GM23338 (cell line): ENCODE data around the gene PTRH2. TPM values are rescaled to one million over a fixed set of nuclear protein-coding genes. Genes with fewer than 3 reads are reported as not detected.

Experiments
- ATAC-seq: fragments of 200-7000 bp; cut with Tn5 transposase; 3 replicates; pipeline ENCODE4 v1.9.1; 2020
- DNase-seq: peaks from one replicate; pipeline ENCODE4 v3.0.0-alpha.2; 2015; ENCODE audit warnings: low spot score
- H2AFZ ChIP-seq: fragments of 200-600 bp; sonication (generic); 2 replicates; pipeline ENCODE4 v1.8.0; 2016; ENCODE audit warnings: antibody characterized with exemption, mild to moderate bottlenecking, moderate library complexity
- H3F3A ChIP-seq: fragments of 200-600 bp; sonication (generic); replicated peaks from 2 replicates; pipeline ENCODE4 v1.8.0; 2017; ENCODE audit warnings: antibody characterized with exemption, mixed run types, low read depth
- H3K27ac ChIP-seq: fragments of 200-600 bp; sonication (generic); 2 replicates; pipeline ENCODE4 v1.6.1; 2016; ENCODE audit warnings: low read depth
- H3K27me3 ChIP-seq: fragments of 200-600 bp; sonication (generic); 2 replicates; pipeline ENCODE4 v1.8.0; 2016; ENCODE audit warnings: mild to moderate bottlenecking, mixed run types, moderate library complexity; ENCODE audit not compliant: insufficient read depth
- H3K36me3 ChIP-seq: fragments of 200-600 bp; sonication (generic); 2 replicates; pipeline ENCODE4 v1.8.0; 2016; ENCODE audit warnings: mild to moderate bottlenecking; ENCODE audit not compliant: insufficient read depth
- H3K4me1 ChIP-seq: fragments of 200-600 bp; sonication (generic); 2 replicates; pipeline ENCODE4 v1.8.0; 2016; ENCODE audit warnings: mild to moderate bottlenecking, moderate library complexity; ENCODE audit not compliant: insufficient read depth
- H3K4me2 ChIP-seq: fragments of 200-600 bp; sonication (generic); 2 replicates; pipeline ENCODE4 v1.7.1; 2017; ENCODE audit warnings: mixed run types
- H3K4me3 ChIP-seq: fragments of 200-600 bp; sonication (generic); 2 replicates; pipeline ENCODE4 v1.6.1; 2016; ENCODE audit warnings: mixed run types
- H3K79me2 ChIP-seq: fragments of 200-600 bp; sonication (generic); replicated peaks from 2 replicates; pipeline ENCODE4 v1.8.0; 2017; ENCODE audit warnings: mild to moderate bottlenecking; ENCODE audit not compliant: insufficient read depth
- H3K9me2 ChIP-seq: fragments of 200-600 bp; sonication (generic); 2 replicates; pipeline ENCODE4 v1.8.0; 2017; ENCODE audit not compliant: insufficient read depth
- H4K20me1 ChIP-seq: fragments of 200-600 bp; sonication (generic); replicated peaks from 2 replicates; pipeline ENCODE4 v1.8.0; 2017; ENCODE audit warnings: mild to moderate bottlenecking; ENCODE audit not compliant: insufficient read depth
- H3K27ac Mint-ChIP-seq: 2 replicates; pipeline ENCODE4 v1.8.0; 2020; ENCODE audit warnings: inconsistent platforms, mild to moderate bottlenecking, moderate library complexity, mixed read lengths
- H3K27me3 Mint-ChIP-seq: 3 replicates; pipeline ENCODE4 v1.8.0; 2022; ENCODE audit warnings: low read depth, mild to moderate bottlenecking, moderate library complexity, mixed read lengths, inconsistent platforms; ENCODE audit not compliant: insufficient read depth, poor library complexity
- H3K36me3 Mint-ChIP-seq: 3 replicates; pipeline ENCODE4 v1.8.0; 2021; ENCODE audit warnings: low read depth, mild to moderate bottlenecking, inconsistent platforms, moderate library complexity, mixed read lengths
- H3K4me1 Mint-ChIP-seq: 3 replicates; pipeline ENCODE4 v1.8.0; 2020; ENCODE audit warnings: mild to moderate bottlenecking, inconsistent platforms, mixed read lengths
- H3K4me3 Mint-ChIP-seq: 3 replicates; pipeline ENCODE4 v1.8.0; 2021; ENCODE audit warnings: moderate library complexity, mild to moderate bottlenecking, inconsistent platforms, mixed read lengths
- H3K9me3 Mint-ChIP-seq: 3 replicates; pipeline ENCODE4 v1.8.0; 2020; ENCODE audit warnings: moderate library complexity, mild to moderate bottlenecking, inconsistent platforms, mixed read lengths
- CREB1 ChIP-seq: fragments of 250-450 bp; sonication (Bioruptor Pico); IDR thresholded peaks from 2 replicates; pipeline ENCODE4 v1.5.0; 2020; ENCODE audit warnings: low read depth, mild to moderate bottlenecking, moderate library complexity
- CTCF ChIP-seq, 2 experiments: fragments of 200-600 bp in 1 of 2; sonication (generic) in 1 of 2; conservative IDR thresholded peaks; 2 replicates each; pipeline versions ENCODE4 v1.5.1 to v1.6.1; 2016 to 2017; ENCODE audit warnings: antibody characterized with exemption in 2 of 2, low read depth in 2 of 2, mild to moderate bottlenecking in 2 of 2, moderate library complexity in 1 of 2
- EZH2 ChIP-seq: fragments of 200-600 bp; sonication (generic); IDR thresholded peaks from one replicate; pipeline ENCODE4 v1.8.0; 2017; ENCODE audit warnings: antibody characterized with exemption, mild to moderate bottlenecking, low read depth; ENCODE audit not compliant: unreplicated experiment
- EZH2phosphoT487 ChIP-seq: fragments of 200-600 bp; sonication (generic); IDR thresholded peaks from one replicate; pipeline ENCODE4 v1.8.1; 2018; ENCODE audit warnings: antibody characterized with exemption; ENCODE audit not compliant: unreplicated experiment
- REST ChIP-seq: IDR thresholded peaks from one replicate; pipeline ENCODE4 v1.6.1; 2018; ENCODE audit warnings: antibody characterized with exemption; ENCODE audit not compliant: unreplicated experiment
- STAT1 ChIP-seq: IDR thresholded peaks from one replicate; pipeline ENCODE4 v1.6.1; 2016; ENCODE audit warnings: antibody characterized with exemption; ENCODE audit not compliant: unreplicated experiment
- ZNF114 ChIP-seq: fragments of 250-450 bp; sonication (Bioruptor Pico); IDR thresholded peaks from 2 replicates; pipeline ENCODE4 v1.5.0; 2020; ENCODE audit warnings: mild to moderate bottlenecking, moderate library complexity
- ZNF331 ChIP-seq: fragments of 250-450 bp; sonication (Bioruptor Pico); IDR thresholded peaks from 2 replicates; pipeline ENCODE4 v1.5.0; 2020; ENCODE audit warnings: low read depth, mild to moderate bottlenecking, moderate library complexity
- ZNF462 ChIP-seq: fragments of 250-450 bp; sonication (Bioruptor Pico); IDR thresholded peaks from 2 replicates; pipeline ENCODE4 v1.5.0; 2020; ENCODE audit warnings: mild to moderate bottlenecking, moderate library complexity
- polyA plus RNA-seq: library from polyadenylated mRNA; unstranded; fragments of >200 nt; fragmentation: Nextera tagmentation; extraction: Ambion mirVana; gene quantifications from 2 replicates; pipeline ENCODE4 v1.2.1, GENCODE V29; 2016
- total RNA-seq: library from RNA; depleted of rRNA; stranded (reverse); fragments of >200 nt; shearing (Covaris generic); gene quantifications from 2 replicates; pipeline ENCODE4 v1.2.3, GENCODE V29; 2014

The PTRH2 gene
- total and polyA plus RNA-seq, 2 experiments from 2014 or later, result 32.7 to 85.2 TPM

GRCh38 chr17:59650642-59651041, 56.6 kb downstream of the PTRH2 start (continued):
- TF ChIP-seq ZNF331 (CRISPR knock-in tag) (no peak), EZH2 (no peak), ZNF114 (CRISPR knock-in tag) (no peak), CTCF (conservative IDR thresholded peaks at IDR 0.05; ENCODE audit: low read depth in 2 of 2) (no peak), EZH2phosphoT487 (no peak), REST (no peak)

- H3K9me2 ChIP-seq, result no peaks in the 10 kb centered on the region
- H3K4me2 ChIP-seq, result no peak overlapping the region
- no peak for DNase-seq
- H3K4me3 ChIP-seq, result no peak overlapping the region
- peaks cover 39% of the 10 kb centered on the region; the same call in 1 of the 2 replicates for H3K36me3 ChIP-seq
- H3K4me1 ChIP-seq, result no peaks in the 10 kb centered on the region
- H3K27ac ChIP-seq, result no peak overlapping the region
- ATAC-seq, result no peak
- no peak overlapping the region for H3K4me3 Mint-ChIP-seq
- H3K27me3 Mint-ChIP-seq, result no peaks in the 10 kb centered on the region
- no peak for TF ChIP-seq ZNF462 (CRISPR knock-in tag)
- no peak for TF ChIP-seq ZNF114 (CRISPR knock-in tag)
- no peak for TF ChIP-seq STAT1
- TF ChIP-seq CTCF (conservative IDR thresholded peaks at IDR 0.05; ENCODE audit: low read depth in 2 of 2), result no peak
- no peak for TF ChIP-seq EZH2phosphoT487
- TF ChIP-seq CREB1 (CRISPR knock-in tag), result no peak
- no peaks in the 10 kb centered on the region for H3K4me1 Mint-ChIP-seq
- H3K9me3 Mint-ChIP-seq, result no peaks in the 10 kb centered on the region
- H4K20me1 ChIP-seq, result peaks cover 7% of the 10 kb centered on the region; the same call in 1 of the 2 replicates
- no peak overlapping the region; the same call in 1 of the 2 replicates for H3K27ac Mint-ChIP-seq
- no peaks in the 10 kb centered on the region for H3K27me3 ChIP-seq
- peaks cover 48% of the 10 kb centered on the region for H3K79me2 ChIP-seq
- H2AFZ ChIP-seq, result no peak overlapping the region
- H3F3A ChIP-seq, result no peaks in the 10 kb centered on the region
- peaks cover 76% of the 10 kb centered on the region for H3K36me3 Mint-ChIP-seq
Measured at GRCh38 chr17:59649886-59650285, 57.3 kb downstream of the PTRH2 start.
